ENCODE measurements around the gene PGBD5.

The PGBD5 gene

GRCh38 chr1:230376296-230376695, 49.8 kb downstream of the PGBD5 start:
- no peak for DNase-seq (ENCODE audit: low read depth in 2 of 2)

- no peak for DNase-seq (ENCODE audit: low read depth in 2 of 2)
Measured at GRCh38 chr1:230375780-230376179, 50.4 kb downstream of the PGBD5 start.

GRCh38 chr1:230375147-230375546, 51.0 kb downstream of the PGBD5 start:
- DNase-seq (ENCODE audit: low read depth in 2 of 2) = no peak

GRCh38 chr1:230371923-230372703, 54.0 kb downstream of the PGBD5 start:
- no peak for DNase-seq (ENCODE audit: low read depth in 2 of 2)

GRCh38 chr1:230370109-230370508, 56.0 kb downstream of the PGBD5 start:
- DNase-seq (ENCODE audit: low read depth in 2 of 2) = no peak

GRCh38 chr1:230368871-230369270, 57.3 kb downstream of the PGBD5 start:
- DNase-seq (ENCODE audit: low read depth in 2 of 2) = no peak

GRCh38 chr1:230368363-230368762, 57.8 kb downstream of the PGBD5 start:
- DNase-seq (ENCODE audit: low read depth in 2 of 2) = no peak

- no peak for DNase-seq (ENCODE audit: low read depth in 2 of 2)
Measured at GRCh38 chr1:230366504-230366915, 59.6 kb downstream of the PGBD5 start.

GRCh38 chr1:230365723-230366307, 60.3 kb downstream of the PGBD5 start:
- DNase-seq (ENCODE audit: low read depth in 2 of 2) = no peak

GRCh38 chr1:230362949-230363348, 63.2 kb downstream of the PGBD5 start:
- DNase-seq (ENCODE audit: low read depth in 2 of 2) = no peak

- DNase-seq (ENCODE audit: low read depth in 2 of 2) = no peak
Measured at GRCh38 chr1:230361941-230362340, 64.2 kb downstream of the PGBD5 start.

- peak; percentile 12 to 13 for DNase-seq (ENCODE audit: low read depth in 2 of 2)
Measured at GRCh38 chr1:230359992-230360668, 66.0 kb downstream of the PGBD5 start.

GRCh38 chr1:230356869-230357794, 69.0 kb downstream of the PGBD5 start:
- no peak for DNase-seq (ENCODE audit: low read depth in 2 of 2)

- DNase-seq (ENCODE audit: low read depth in 2 of 2) = no peak
Measured at GRCh38 chr1:230356190-230356589, 69.9 kb downstream of the PGBD5 start.

GRCh38 chr1:230355594-230355993, 70.5 kb downstream of the PGBD5 start:
- DNase-seq (ENCODE audit: low read depth in 2 of 2) = no peak

- DNase-seq (ENCODE audit: low read depth in 2 of 2) = no peak
Measured at GRCh38 chr1:230355128-230355527, 71.0 kb downstream of the PGBD5 start.

- DNase-seq (ENCODE audit: low read depth in 2 of 2) = no peak
Measured at GRCh38 chr1:230354005-230354404, 72.1 kb downstream of the PGBD5 start.

- no peak for DNase-seq (ENCODE audit: low read depth in 2 of 2)
Measured at GRCh38 chr1:230352537-230352936, 73.6 kb downstream of the PGBD5 start.

- DNase-seq (ENCODE audit: low read depth in 2 of 2) = no peak
Measured at GRCh38 chr1:230351983-230352382, 74.1 kb downstream of the PGBD5 start.

GRCh38 chr1:230351514-230351913, 74.6 kb downstream of the PGBD5 start:
- no peak for DNase-seq (ENCODE audit: low read depth in 2 of 2)

GRCh38 chr1:230350208-230350921, 75.8 kb downstream of the PGBD5 start:
- no peak for DNase-seq (ENCODE audit: low read depth in 2 of 2)
